HG03565 (cell line): ENCODE data around the gene FCHO1.

ENCODE experiments used
- ATAC-seq: cut with Tn5 transposase; IDR thresholded peaks from one replicate; pipeline ENCODE4 v1.9.1; 2021; ENCODE audit warnings: mild to moderate bottlenecking, moderate library complexity; ENCODE audit not compliant: unreplicated experiment

Gene FCHO1

DNA sequence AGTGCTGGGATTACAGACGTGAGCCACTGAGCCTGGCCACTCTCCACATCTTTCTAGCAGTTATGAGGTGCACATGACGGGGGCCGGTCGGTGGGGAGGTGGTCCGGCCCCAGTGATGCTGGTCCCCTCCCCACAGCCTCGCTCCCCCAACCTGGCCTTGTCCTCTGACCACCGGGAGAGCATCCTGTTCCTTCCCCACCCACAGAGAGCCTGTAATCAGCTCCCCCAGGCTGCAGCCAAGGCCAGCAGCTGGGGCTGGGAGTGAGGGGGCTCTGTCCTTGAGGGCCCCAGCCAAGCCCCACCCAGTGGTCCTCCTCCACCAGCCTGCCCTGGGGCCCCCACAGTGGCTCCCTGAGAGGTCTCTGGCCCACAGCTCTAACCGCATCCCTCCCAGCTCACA is 73.1 kb downstream of the FCHO1 start:
- no peak for ATAC-seq

DNA sequence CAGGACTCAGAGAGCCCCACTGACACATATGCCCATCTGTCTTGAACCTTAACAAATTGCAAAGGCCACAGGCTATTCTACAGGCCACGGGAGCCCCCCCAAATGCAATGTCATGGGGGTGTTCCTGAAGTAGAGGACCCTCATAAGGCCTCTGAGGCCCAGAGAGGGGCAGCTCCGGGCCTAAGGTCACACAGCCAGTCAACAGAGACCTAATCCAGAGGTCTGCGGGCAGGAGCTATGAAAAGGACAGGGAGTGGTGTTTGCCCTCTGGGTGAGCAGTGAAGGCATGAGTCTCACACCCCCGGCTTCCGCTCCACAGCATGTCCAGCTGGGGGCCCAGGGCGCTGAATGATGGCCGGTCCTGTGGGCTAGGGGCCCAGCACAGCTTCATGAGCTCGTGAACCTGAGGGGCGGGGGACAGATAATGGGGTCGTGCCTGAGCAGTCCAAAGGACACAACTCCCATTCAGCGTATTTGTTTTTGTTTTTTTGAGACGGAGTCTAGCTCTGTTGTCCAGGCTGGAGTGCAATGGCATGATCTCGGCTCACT is 75.3 kb downstream of the FCHO1 start:
- no peak for ATAC-seq

DNA sequence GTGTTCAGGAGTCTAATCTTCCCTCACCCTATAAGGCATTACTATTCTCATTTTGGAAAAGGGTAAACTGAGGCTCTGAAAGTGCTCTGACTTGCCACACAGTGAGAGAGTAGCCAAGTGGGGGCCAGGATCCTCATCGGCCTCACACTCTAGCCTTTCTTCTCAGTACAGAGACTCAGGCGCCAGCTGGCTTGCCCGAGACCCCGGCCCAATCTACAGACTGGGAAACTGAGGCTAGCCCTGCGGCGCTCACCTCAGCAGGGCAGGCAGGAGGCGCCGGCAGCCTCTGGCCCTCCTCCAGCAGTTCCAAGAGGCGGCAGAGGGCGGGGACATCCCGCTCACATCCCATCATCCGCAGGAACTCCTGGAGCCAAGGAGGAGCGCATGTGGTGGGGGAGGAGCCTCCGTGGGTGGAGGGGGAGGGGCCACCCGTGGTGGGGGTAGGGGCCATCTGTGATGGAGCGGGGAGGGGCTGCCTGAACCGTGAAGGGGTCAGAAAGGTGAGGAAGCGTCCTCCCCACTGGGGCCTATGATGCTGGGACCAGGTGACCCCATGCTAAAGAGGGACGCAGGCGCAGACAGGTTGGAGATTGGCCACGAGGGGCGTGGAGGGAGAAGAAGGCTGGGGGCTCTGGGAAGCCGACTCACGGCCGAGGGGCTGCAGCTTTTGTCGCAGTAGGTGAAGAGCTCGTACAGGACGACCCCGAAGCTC is 78.7 kb downstream of the FCHO1 start:
- ATAC-seq: no peak

DNA sequence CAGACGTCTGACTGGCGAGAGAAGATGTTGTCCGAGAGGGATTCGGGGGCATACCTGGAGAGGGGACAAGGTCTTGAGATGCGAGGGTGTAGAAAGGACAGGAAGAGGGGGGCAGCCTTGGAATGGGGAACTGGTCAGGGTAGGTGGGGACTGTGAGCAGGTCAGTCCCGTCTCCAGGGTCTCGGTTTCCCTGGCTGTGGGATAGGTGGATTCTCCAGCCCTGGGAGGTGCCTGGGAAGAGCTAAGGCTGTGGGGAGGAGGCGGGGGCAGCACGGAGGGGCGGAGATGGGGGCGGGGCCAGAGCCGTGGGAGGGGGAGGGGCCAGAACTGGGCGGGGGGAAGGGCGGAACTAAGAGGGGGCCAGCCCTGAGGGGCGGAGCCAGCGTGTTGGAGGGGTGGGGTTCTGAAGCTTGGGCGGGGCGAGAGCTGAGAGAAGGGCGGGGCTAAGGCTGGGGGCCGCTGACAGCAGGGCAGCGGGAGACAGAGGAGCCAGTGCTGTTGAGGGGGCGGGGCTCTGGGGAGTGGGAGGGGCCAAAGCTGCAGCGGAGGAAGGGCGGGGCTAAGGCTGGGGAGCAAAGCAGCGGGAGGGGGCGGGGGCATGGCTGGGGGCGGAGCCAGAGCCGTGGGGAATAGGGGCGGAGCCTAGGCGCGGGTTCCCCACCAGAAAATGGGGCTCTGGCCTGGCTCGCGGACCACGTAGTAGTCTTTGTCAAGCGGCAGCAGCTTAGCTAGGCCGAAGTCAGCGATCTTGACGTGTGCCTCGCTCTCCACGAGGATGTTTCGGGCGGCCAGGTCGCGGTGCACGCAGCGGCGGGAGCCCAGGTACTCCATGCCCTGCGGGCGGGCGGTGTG is 79.5 kb downstream of the FCHO1 start:
- no peak for ATAC-seq

DNA sequence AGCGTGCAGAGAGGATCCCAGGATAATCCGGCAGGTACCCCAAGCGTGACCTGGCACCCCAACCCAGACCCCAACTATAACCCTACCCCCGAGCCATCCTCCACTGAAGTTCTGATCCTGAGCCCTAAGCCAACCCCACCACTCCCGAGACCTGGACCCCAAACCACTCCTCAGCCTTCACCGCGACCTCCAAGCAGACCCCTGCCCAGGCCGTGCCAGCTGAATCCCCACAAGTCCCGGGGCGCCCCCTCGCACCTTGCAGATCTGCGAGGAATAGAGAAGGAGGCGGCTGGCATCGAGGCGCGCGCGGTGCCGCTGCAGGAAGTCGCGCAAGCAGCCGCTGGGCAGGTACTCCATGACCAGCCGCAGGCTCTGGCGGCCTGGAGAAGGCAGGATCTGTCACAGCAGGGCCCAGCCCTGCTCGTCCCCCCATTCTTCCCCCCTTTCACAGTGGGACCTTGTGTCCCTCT is 80.2 kb downstream of the FCHO1 start:
- ATAC-seq: no peak

DNA sequence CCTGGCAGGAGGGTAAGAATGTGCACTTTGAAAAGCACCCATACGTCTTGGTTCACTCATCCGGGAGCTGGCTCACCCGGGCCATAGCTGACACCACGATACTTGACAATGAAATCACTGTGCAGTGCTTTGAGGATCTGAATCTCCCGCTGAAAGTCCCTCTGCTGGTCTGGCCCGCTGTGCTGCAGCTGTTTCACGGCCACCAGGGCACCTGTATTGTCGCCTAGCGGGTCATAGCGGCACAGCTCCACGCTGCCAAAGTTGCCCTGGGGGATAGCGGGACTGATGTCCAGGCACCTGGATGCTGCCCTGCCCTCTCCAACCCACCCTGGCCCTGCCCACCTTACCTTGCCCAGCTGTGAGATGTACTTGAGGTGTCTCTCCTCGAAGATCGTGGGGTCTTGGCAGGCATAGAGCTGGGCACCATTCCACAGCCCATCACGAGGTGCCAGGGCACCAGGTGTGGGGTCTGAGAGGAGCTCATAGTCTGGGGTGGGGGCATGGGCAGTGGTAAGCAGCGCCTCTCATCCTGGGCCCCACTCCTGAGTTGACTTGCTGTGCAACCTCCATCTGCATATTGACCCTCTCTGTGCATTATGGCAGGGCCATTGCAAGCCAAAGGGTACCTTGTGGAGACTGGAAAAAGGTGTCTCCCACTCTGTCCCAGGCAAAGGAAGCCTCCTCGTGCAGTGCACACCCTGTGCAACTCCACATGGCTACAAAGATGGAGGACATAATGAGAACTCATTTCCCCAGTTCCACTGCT is 81.3 kb downstream of the FCHO1 start:
- ATAC-seq: no peak

DNA sequence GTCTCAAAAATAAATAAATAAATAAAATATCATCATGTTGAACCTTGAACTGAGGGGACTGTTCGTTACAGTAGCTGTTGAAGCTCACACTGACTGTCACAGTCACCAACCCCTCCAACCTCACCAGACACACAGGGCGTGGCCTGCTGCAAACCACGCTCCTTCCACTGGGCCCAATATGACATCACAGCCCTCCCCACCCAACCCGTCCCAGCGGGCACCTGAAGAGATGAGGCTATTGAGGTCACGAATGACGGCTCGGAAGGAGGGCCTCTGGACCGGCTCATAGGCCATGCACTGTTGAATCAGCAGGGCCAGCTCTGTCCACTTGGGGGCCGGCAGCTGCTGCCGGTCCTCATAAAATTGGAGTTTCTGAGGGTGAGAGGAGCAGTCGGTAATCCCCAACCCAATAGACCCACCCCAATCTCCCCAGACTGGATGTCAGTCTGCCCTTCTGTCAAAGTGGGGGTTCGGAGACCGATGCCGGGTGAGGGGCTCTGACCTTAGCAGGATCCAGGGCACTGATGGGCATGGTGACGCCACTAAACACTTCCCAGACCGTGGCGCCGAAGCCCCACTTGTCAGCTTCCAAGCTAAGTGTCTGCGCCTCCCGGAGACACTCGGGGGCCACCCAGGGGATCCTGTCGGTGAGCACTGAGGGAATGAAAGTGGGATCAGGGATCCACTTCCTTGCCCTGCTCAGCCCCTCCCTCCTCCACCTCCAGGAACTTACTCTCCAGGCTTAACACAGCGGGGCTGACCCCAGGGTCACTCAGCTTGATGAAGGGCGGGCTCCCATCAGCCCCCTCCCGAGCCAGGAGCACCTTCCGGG is 83.3 kb downstream of the FCHO1 start:
- no peak for ATAC-seq

DNA sequence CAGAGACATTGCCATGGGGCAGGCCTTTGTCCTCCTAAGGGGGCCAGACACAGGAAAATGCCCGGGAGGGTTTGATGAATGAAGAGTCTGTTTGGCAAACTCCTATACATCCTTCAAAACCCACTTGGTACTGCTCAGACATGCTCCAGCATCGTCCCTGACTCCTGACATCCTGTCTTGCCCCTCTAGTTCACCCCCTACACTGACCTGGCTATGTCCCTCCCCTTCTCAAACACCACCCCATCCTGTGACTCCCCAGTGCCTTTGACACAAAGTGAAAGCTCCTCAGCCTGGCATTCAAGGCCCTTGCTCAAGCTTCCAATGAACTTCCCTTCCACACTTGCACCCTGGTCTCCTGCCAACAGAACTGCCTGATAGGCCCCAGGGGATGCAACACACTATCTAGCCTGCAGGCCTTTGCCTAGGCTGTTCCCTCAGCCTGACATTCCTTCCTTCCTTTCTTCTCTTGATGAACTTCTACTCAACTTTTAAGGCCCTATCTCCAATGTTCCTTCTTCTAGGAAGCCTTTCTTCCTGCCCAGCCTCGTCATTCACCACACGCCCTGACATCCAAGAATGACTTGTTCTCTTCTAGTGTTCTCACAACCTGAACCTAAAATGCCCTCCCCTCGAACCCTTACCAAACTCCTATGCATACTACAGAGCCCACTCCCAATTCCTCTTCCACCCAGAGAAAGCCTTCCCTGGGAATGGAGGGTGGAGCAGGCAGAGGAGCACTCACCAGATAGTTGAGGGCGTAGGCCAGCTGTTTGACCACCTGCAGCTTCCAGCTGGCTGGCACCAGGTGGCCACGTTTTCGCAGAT is 84.1 kb downstream of the FCHO1 start:
- no peak for ATAC-seq

DNA sequence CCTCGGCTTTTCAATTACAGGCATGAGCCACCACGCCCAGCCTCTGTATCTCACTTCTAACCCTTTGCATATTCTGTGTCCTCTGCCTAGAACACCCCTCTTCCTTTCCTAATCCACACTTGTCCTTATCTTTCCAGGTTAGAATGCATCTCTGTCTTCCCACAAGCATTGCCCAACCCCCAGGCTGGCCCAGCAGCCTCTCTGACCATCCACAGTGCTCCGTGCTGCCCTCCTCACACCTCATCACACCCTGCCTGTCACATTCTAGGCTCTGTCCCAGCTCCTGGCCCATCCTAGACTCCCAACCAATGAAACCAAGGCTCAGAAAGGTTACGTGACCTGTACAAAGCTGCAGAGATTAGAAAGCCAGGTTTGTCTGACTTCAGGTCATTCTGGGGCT is 85.3 kb downstream of the FCHO1 start:
- no peak for ATAC-seq

DNA sequence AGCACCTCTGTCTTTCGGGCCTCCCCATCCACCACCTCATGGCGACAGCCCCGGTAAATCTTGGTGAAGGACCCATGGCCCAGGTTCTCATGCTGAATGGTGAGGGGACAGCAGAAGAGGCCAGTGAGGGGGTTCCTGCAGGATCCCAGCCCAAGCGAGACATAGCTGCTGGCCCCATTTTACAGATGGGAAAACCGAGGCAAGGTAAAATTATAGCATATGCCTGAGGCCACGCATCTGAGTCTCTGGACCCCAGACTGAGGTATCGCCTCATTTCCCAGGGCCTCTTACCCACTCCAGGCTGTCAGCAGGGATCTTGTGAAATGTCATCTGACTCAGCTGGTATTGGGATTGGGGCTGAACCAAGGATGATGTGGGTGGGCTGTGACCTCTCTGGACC is 86.7 kb downstream of the FCHO1 start:
- no peak for ATAC-seq
